WTC11 (cell line): Measurements from ENCODE around the gene IL1RAPL1. TPM values are rescaled to one million over a fixed set of nuclear protein-coding genes. Genes with fewer than 3 reads are reported as not detected.

Source experiments
- ATAC-seq: fragments of 200-7000 bp; cut with Tn5 transposase; 2 replicates; pipeline ENCODE4 v1.10.0; 2021; ENCODE audit warnings: mild to moderate bottlenecking, moderate library complexity
- CTCF ChIA-PET: fragments of 300-600 bp; sonication (Branson Sonifier 250); formaldehyde crosslinking; loops from one replicate; lab custom pipeline; 2021; ENCODE audit warnings: antibody characterized with exemption; lab: Charles Lee
- POLR2A ChIA-PET: fragments of 350-600 bp; sonication (Branson Sonifier 250); formaldehyde crosslinking; loops from one replicate; lab custom pipeline; 2021; ENCODE audit warnings: antibody characterized with exemption; lab: Charles Lee
- DNase-seq: peaks from one replicate; pipeline ENCODE4 v3.0.0; 2021; ENCODE audit warnings: low spot score
- H3K27ac Mint-ChIP-seq: 2 replicates; pipeline ENCODE4 v1.8.0; 2021; ENCODE audit warnings: mixed read lengths
- H3K27me3 Mint-ChIP-seq: 2 replicates; pipeline ENCODE4 v1.8.0; 2021; ENCODE audit warnings: low read depth, mild to moderate bottlenecking, moderate library complexity, mixed read lengths
- H3K36me3 Mint-ChIP-seq: 2 replicates; pipeline ENCODE4 v1.8.0; 2021; ENCODE audit warnings: mixed read lengths
- H3K4me1 Mint-ChIP-seq: 2 replicates; pipeline ENCODE4 v1.8.0; 2022; ENCODE audit warnings: mixed read lengths
- H3K4me3 Mint-ChIP-seq: 2 replicates; pipeline ENCODE4 v1.8.0; 2021; ENCODE audit warnings: mild to moderate bottlenecking, moderate library complexity, mixed read lengths
- H3K9me3 Mint-ChIP-seq: 2 replicates; pipeline ENCODE4 v1.8.0; 2021; ENCODE audit warnings: mixed read lengths
- ARID4B ChIP-seq: sonication (generic); formaldehyde crosslinking; IDR thresholded peaks from 2 replicates; pipeline ENCODE4 v1.8.0; 2023; ENCODE audit warnings: missing genetic modification reagents, mild to moderate bottlenecking, borderline replicate concordance
- ATF2 ChIP-seq: sonication (generic); formaldehyde crosslinking; IDR thresholded peaks from 2 replicates; pipeline ENCODE4 v1.8.1; 2022; ENCODE audit warnings: low read depth, missing genetic modification reagents, borderline replicate concordance
- CREM ChIP-seq: sonication (generic); formaldehyde crosslinking; IDR thresholded peaks from 2 replicates; pipeline ENCODE4 v1.8.1; 2022; ENCODE audit warnings: mild to moderate bottlenecking, missing genetic modification reagents, moderate library complexity
- CTCF ChIP-seq: fragments of 200-600 bp; IDR thresholded peaks from 2 replicates; pipeline ENCODE4 v1.8.0; 2022; ENCODE audit warnings: antibody characterized with exemption
- PRDM15 ChIP-seq: sonication (generic); formaldehyde crosslinking; IDR thresholded peaks from 2 replicates; pipeline ENCODE4 v1.8.0; 2022; ENCODE audit warnings: missing genetic modification reagents
- RELA ChIP-seq: sonication (generic); formaldehyde crosslinking; IDR thresholded peaks from 2 replicates; pipeline ENCODE4 v1.8.1; 2022; ENCODE audit warnings: missing genetic modification reagents, mild to moderate bottlenecking, borderline replicate concordance
- RORB ChIP-seq: fragments of 250-450 bp; sonication (Bioruptor Pico); IDR thresholded peaks from 2 replicates; pipeline ENCODE4 v1.9.0; 2021; ENCODE audit warnings: mild to moderate bottlenecking
- STAT6 ChIP-seq: sonication (generic); formaldehyde crosslinking; conservative IDR thresholded peaks from 2 replicates; pipeline ENCODE4 v1.8.1; 2023; ENCODE audit warnings: mild to moderate bottlenecking, low read depth, missing genetic modification reagents, moderate library complexity
- TP53 ChIP-seq: sonication (generic); formaldehyde crosslinking; IDR thresholded peaks from 2 replicates; pipeline ENCODE4 v1.8.1; 2023; ENCODE audit warnings: mild to moderate bottlenecking, missing genetic modification reagents
- USF2 ChIP-seq: sonication (generic); formaldehyde crosslinking; IDR thresholded peaks from 2 replicates; pipeline ENCODE4 v1.8.1; 2023; ENCODE audit warnings: mild to moderate bottlenecking, missing genetic modification reagents, moderate library complexity
- ZBTB21 ChIP-seq: sonication (generic); formaldehyde crosslinking; IDR thresholded peaks from 2 replicates; pipeline ENCODE4 v1.8.1; 2023; ENCODE audit warnings: mild to moderate bottlenecking, missing genetic modification reagents, borderline replicate concordance
- ZBTB43 ChIP-seq: sonication (generic); formaldehyde crosslinking; IDR thresholded peaks from 2 replicates; pipeline ENCODE4 v1.8.1; 2023; ENCODE audit warnings: mild to moderate bottlenecking, missing genetic modification reagents
- ZNF219 ChIP-seq: sonication (generic); formaldehyde crosslinking; IDR thresholded peaks from 2 replicates; pipeline ENCODE4 v1.8.0; 2023; ENCODE audit warnings: missing genetic modification reagents, mild to moderate bottlenecking, borderline replicate concordance
- ZNF281 ChIP-seq: sonication (generic); formaldehyde crosslinking; IDR thresholded peaks from 2 replicates; pipeline ENCODE4 v1.8.0; 2023; ENCODE audit warnings: mild to moderate bottlenecking, missing genetic modification reagents
- ZNF396 ChIP-seq: fragments of 250-450 bp; sonication (Bioruptor Pico); IDR thresholded peaks from 2 replicates; pipeline ENCODE4 v1.8.0; 2021; ENCODE audit warnings: mild to moderate bottlenecking, moderate library complexity, borderline replicate concordance
- ZNF423 ChIP-seq: fragments of 250-450 bp; sonication (Bioruptor Pico); IDR thresholded peaks from 2 replicates; pipeline ENCODE4 v2.1.2; 2022; ENCODE audit warnings: mild to moderate bottlenecking, moderate library complexity
- total RNA-seq: library from RNA; stranded (reverse); gene quantifications from 3 replicates; pipeline ENCODE4 v1.2.3, GENCODE V29; 2021

IL1RAPL1 gene
- total RNA-seq, 1 experiment from 2014 or later, result 0.13 TPM

- POLR2A ChIA-PET, result no interaction called here
- no peak for ATAC-seq
- Mint-ChIP-seq H3K4me3 (no peak overlapping the region), H3K27me3 (no peaks in the 10 kb centered on the region), H3K4me1 (peaks cover 13% of the 10 kb centered on the region), H3K27ac (no peak overlapping the region), H3K36me3 (peaks cover 10% of the 10 kb centered on the region), H3K9me3 (peaks cover 23% of the 10 kb centered on the region)
- DNase-seq, result no peak
- CTCF ChIA-PET, result no interaction called here
- no peak for TF ChIP-seq RELA
- no peak for TF ChIP-seq ZNF219 (CRISPR knock-in tag)
- no peak for TF ChIP-seq RORB (CRISPR knock-in tag)
- no peak for TF ChIP-seq ARID4B
- no peak for TF ChIP-seq ATF2 (CRISPR knock-in tag)
- no peak for TF ChIP-seq USF2
- no peak for TF ChIP-seq TP53 (CRISPR knock-in tag)
- no peak for TF ChIP-seq ZNF423 (CRISPR knock-in tag)
- TF ChIP-seq CTCF, result no peak
- no peak for TF ChIP-seq CREM (CRISPR knock-in tag)
- TF ChIP-seq ZBTB43 (CRISPR knock-in tag), result no peak
- no peak for TF ChIP-seq STAT6 (CRISPR knock-in tag)
- TF ChIP-seq ZNF396 (CRISPR knock-in tag), result no peak
- no peak for TF ChIP-seq ZNF281 (CRISPR knock-in tag)
- no peak for TF ChIP-seq ZBTB21 (CRISPR knock-in tag)
- no peak for TF ChIP-seq PRDM15 (CRISPR knock-in tag)
Observed at GRCh38 chrX:29555465-29556091, 968.3 kb downstream of the IL1RAPL1 start.
